NT2/D1 (cell line): Measurements from ENCODE around the gene CR1.
"Not testable (repeated sequence)": the region's sequence is repeated elsewhere in the genome, so short reads cannot be mapped to it uniquely, and the experiment has no call there.

Experiments
- DNase-seq: peaks from one replicate; pipeline ENCODE4 v3.0.0-alpha.2; 2011; ENCODE audit warnings: low read depth, low spot score
- H3K27me3 ChIP-seq: 2 replicates; pipeline ENCODE4 v1.6.0; 2011; ENCODE audit warnings: mild to moderate bottlenecking; ENCODE audit not compliant: insufficient read length, insufficient read depth
- H3K36me3 ChIP-seq: 2 replicates; pipeline ENCODE4 v1.6.1; 2011; ENCODE audit warnings: mild to moderate bottlenecking, low read length, mixed read lengths; ENCODE audit not compliant: insufficient read depth, insufficient read length
- H3K4me1 ChIP-seq: 2 replicates; pipeline ENCODE4 v1.5.1; 2011; ENCODE audit not compliant: insufficient read depth, insufficient read length
- H3K4me3 ChIP-seq: 2 replicates; pipeline ENCODE4 v1.5.1; 2011; ENCODE audit warnings: low read depth; ENCODE audit not compliant: insufficient read length
- H3K9ac ChIP-seq: 2 replicates; pipeline ENCODE4 v1.6.0; 2011; ENCODE audit warnings: low read depth; ENCODE audit not compliant: insufficient read length
- H3K9me3 ChIP-seq: 2 replicates; pipeline ENCODE4 v1.5.1; 2011; ENCODE audit warnings: mild to moderate bottlenecking, low read length; ENCODE audit not compliant: insufficient read depth
- SUZ12 ChIP-seq: IDR thresholded peaks from 2 replicates; pipeline ENCODE4 v1.6.1; 2011; ENCODE audit not compliant: insufficient read length, insufficient read depth; ENCODE audit errors: extremely low read depth
- YY1 ChIP-seq: IDR thresholded peaks from 2 replicates; pipeline ENCODE4 v1.6.1; 2011; ENCODE audit not compliant: insufficient read length, insufficient read depth
- ZNF274 ChIP-seq: IDR thresholded peaks from 2 replicates; pipeline ENCODE4 v1.6.1; 2011; ENCODE audit warnings: mild to moderate bottlenecking, low read depth, low read length

The CR1 gene

DNA sequence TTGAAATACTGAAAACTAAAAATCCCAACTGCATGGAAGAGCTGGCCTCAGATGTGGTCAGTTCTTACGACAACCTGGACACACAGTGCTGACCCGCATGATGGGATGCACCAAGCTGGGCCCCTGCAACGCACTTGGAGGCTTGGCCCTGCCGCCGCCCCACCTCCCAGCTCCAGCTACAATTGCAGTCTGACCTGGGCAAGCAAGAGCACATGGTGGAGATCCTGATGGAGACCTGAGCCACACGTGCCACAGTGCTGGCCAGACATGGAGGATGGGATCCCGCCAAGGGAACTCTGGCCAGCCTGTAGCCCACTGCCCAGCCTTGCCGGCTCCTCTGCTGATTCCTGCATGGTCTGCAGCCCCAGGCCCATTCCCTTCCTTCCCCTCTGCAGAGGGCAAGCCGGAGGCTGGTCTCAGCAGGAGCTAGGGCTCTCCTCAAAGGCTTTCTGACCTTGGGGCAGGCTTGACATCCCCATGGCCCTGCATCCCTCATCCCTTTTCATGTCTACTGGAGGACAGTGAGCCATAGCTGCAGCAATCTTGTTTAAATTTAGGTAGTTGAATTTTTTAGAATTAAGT is 163.0 kb downstream of the CR1 start:
- H3K4me1 ChIP-seq: no peaks in the 10 kb centered on the region
- TF ChIP-seq ZNF274 (no peak), YY1 (no peak), SUZ12 (no peak)
- peaks cover 7% of the 10 kb centered on the region; the same call in 1 of the 2 replicates for H3K9me3 ChIP-seq
- H3K36me3 ChIP-seq: no peaks in the 10 kb centered on the region
- no peaks in the 10 kb centered on the region for H3K27me3 ChIP-seq
- DNase-seq: no peak
- H3K9ac ChIP-seq: no peak overlapping the region
- H3K4me3 ChIP-seq: no peak overlapping the region

GRCh38 chr1:207659545-207660153 is 163.7 kb downstream of the CR1 start:
- H3K27me3 ChIP-seq: no peaks in the 10 kb centered on the region
- TF ChIP-seq YY1 (no peak), ZNF274 (no peak)
- no peaks in the 10 kb centered on the region for H3K36me3 ChIP-seq
- H3K4me3 ChIP-seq: no peak overlapping the region
- no peak overlapping the region for H3K9ac ChIP-seq
- DNase-seq: no peak
- peaks cover 12% of the 10 kb centered on the region; the same call in 1 of the 2 replicates for H3K9me3 ChIP-seq
- H3K4me1 ChIP-seq: no peaks in the 10 kb centered on the region

DNA sequence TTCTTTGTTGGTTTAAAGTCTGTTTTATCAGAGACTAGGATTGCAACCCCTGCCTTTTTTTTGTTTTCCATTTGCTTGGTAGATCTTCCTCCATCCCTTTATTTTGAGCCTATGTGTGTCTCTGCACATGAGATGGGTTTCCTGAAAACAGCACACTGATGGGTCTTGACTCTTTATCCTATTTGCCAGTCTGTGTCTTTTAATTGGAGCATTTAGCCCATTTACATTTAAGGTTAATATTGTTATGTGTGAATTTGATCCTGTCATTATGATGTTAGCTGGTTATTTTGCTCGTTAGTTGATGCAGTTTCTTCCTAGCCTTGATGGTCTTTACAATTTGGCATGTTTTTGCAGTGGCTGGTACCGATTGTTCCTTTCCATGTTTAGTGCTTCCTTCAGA is 165.5 kb downstream of the CR1 start:
- H3K27me3 ChIP-seq, DNase-seq, H3K4me1 ChIP-seq, H3K4me3 ChIP-seq, H3K36me3 ChIP-seq, H3K9ac ChIP-seq: not testable (repeated sequence)
- H3K9me3 ChIP-seq: peaks cover 12% of the 10 kb centered on the region; the same call in 1 of the 2 replicates

DNA sequence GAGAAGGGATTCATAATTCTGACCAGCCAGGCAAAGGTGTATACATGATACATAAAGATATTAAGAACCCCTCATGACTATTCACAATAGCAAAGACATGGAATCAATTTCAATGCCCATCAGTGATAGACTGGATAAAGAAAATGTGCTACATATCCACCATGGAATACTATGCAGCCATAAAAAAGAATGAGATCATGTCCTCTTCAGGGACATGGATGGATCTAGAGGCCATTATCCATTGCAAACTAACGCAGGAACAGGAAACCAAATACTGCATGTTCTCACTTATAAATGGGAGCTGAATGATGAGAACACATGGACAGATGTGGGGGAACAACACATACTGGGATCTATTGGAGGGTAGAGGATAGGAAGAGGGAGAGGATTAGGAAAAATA is 170.4 kb downstream of the CR1 start:
- Histone ChIP-seq H3K27me3 (no peaks in the 10 kb centered on the region), H3K36me3 (no peaks in the 10 kb centered on the region), H3K4me3 (no peak overlapping the region), H3K9ac (no peak overlapping the region), H3K4me1 (no peaks in the 10 kb centered on the region), H3K9me3 (peaks cover 12% of the 10 kb centered on the region; the same call in 1 of the 2 replicates)
- no peak for DNase-seq
- no peak for TF ChIP-seq SUZ12

- H3K4me1 ChIP-seq: no peaks in the 10 kb centered on the region
- no peak overlapping the region for H3K4me3 ChIP-seq
- no peaks in the 10 kb centered on the region for H3K27me3 ChIP-seq
- no peak overlapping the region for H3K9ac ChIP-seq
- TF ChIP-seq YY1: no peak
- TF ChIP-seq SUZ12: no peak
- TF ChIP-seq ZNF274: no peak
- H3K9me3 ChIP-seq: no peaks in the 10 kb centered on the region; the same call in 1 of the 2 replicates
- H3K36me3 ChIP-seq: no peaks in the 10 kb centered on the region
- no peak for DNase-seq
These were observed 173.6 kb downstream of the CR1 start for GRCh38 chr1:207669528-207670009.

DNA sequence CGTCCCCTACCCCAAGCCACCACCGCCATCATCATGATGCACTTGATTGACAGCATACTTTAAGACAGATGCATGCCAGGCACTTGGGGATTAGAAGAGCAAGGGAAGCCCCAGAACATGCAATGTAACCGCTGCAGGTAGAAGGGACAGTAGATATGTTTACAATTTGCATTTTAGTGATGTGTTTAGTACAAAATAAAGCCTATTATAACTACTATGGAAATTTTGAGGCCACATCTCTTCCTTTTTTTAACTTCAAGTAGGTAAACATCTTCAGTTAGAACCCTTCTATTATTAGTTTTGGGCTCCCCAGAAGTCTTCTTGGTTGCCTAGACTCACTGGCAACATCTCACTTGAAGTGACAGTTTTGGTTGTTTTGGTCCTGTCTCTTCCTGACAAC is 174.2 kb downstream of the CR1 start:
- TF ChIP-seq ZNF274 (no peak), YY1 (no peak), SUZ12 (no peak)
- DNase-seq: no peak
- Histone ChIP-seq H3K9me3 (no peaks in the 10 kb centered on the region), H3K27me3 (no peaks in the 10 kb centered on the region), H3K9ac (no peak overlapping the region), H3K4me1 (no peaks in the 10 kb centered on the region), H3K4me3 (no peak overlapping the region), H3K36me3 (no peaks in the 10 kb centered on the region)

DNA sequence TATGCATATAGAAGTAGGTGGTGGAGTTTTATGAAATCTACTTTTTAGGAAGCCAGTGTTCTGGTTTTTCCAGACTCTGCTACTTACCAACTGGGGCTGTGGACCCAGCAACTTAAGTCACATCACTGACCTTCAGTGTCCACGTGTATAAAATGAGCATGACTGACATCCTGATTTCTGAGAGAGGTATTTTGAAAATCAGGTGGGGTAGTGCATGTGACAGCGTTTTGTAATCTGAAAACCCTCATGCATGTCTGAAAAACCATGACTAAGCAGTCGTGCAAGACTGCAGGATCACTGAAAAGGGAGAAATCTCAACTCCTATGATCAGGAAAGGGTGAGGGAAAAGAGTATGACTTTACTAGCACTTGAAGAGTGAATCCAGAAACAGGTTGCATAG is 175.0 kb downstream of the CR1 start:
- H3K4me3 ChIP-seq: no peak overlapping the region

More for the DNA sequence above, 175.0 kb downstream of the CR1 start:
- DNase-seq: no peak
- Histone ChIP-seq H3K36me3 (no peaks in the 10 kb centered on the region), H3K9me3 (no peaks in the 10 kb centered on the region), H3K9ac (no peak overlapping the region), H3K27me3 (no peaks in the 10 kb centered on the region), H3K4me1 (no peaks in the 10 kb centered on the region)
- TF ChIP-seq SUZ12 (no peak), ZNF274 (no peak), YY1 (no peak)
